ENCODE measurements around the gene TFR2. TPM values are rescaled to one million over a fixed set of nuclear protein-coding genes. Genes with fewer than 3 reads are reported as not detected.

The TFR2 gene
- total RNA-seq, 1 donor from 2014 or later = 0.71 TPM

GRCh38 chr7:100627238-100627549 lies 14.2 kb downstream of the TFR2 start:
- no peak for TF ChIP-seq CTCF (IDR thresholded peaks at IDR 0.05; ENCODE audit: insufficient read depth, low read length, poor library complexity, severe bottlenecking)
- no peaks in the 10 kb centered on the region for H3K27me3 ChIP-seq (ENCODE audit: control insufficient read depth, insufficient read depth, low read length)
- H3K4me3 ChIP-seq (ENCODE audit: low read depth, low read length) = no peak overlapping the region
- DNase-seq (ENCODE audit: low read depth) = no peak
- H3K36me3 ChIP-seq (ENCODE audit: control insufficient read depth, insufficient read depth, low read length) = no peaks in the 10 kb centered on the region

- TF ChIP-seq CTCF (IDR thresholded peaks at IDR 0.05; ENCODE audit: insufficient read depth, low read length, poor library complexity, severe bottlenecking) = no peak
- no peaks in the 10 kb centered on the region for H3K36me3 ChIP-seq (ENCODE audit: control insufficient read depth, insufficient read depth, low read length)
- peak overlapping the region; percentile 28 for H3K4me3 ChIP-seq (ENCODE audit: low read depth, low read length)
- no peaks in the 10 kb centered on the region for H3K27me3 ChIP-seq (ENCODE audit: control insufficient read depth, insufficient read depth, low read length)
- DNase-seq (ENCODE audit: low read depth) = no peak
Measured at GRCh38 chr7:100626530-100627237, 14.7 kb downstream of the TFR2 start.

GRCh38 chr7:100626055-100626454 lies 15.3 kb downstream of the TFR2 start:
- Histone ChIP-seq H3K36me3 (ENCODE audit: control insufficient read depth, insufficient read depth, low read length) (no peaks in the 10 kb centered on the region), H3K27me3 (ENCODE audit: control insufficient read depth, insufficient read depth, low read length) (no peaks in the 10 kb centered on the region), H3K4me3 (ENCODE audit: low read depth, low read length) (peak overlapping the region; percentile 28)
- DNase-seq (ENCODE audit: low read depth) = no peak
- no peak for TF ChIP-seq CTCF (IDR thresholded peaks at IDR 0.05; ENCODE audit: insufficient read depth, low read length, poor library complexity, severe bottlenecking)

- TF ChIP-seq CTCF (IDR thresholded peaks at IDR 0.05; ENCODE audit: insufficient read depth, low read length, poor library complexity, severe bottlenecking) = no peak
- Histone ChIP-seq H3K27me3 (ENCODE audit: control insufficient read depth, insufficient read depth, low read length) (no peaks in the 10 kb centered on the region), H3K36me3 (ENCODE audit: control insufficient read depth, insufficient read depth, low read length) (no peaks in the 10 kb centered on the region), H3K4me3 (ENCODE audit: low read depth, low read length) (no peak overlapping the region)
- no peak for DNase-seq (ENCODE audit: low read depth)
Measured at GRCh38 chr7:100623951-100624824, 17.2 kb downstream of the TFR2 start.

- Histone ChIP-seq H3K36me3 (ENCODE audit: control insufficient read depth, insufficient read depth, low read length) (no peaks in the 10 kb centered on the region), H3K4me3 (ENCODE audit: low read depth, low read length) (no peak overlapping the region), H3K27me3 (ENCODE audit: control insufficient read depth, insufficient read depth, low read length) (no peaks in the 10 kb centered on the region)
- DNase-seq (ENCODE audit: low read depth) = no peak
- no peak for TF ChIP-seq CTCF (IDR thresholded peaks at IDR 0.05; ENCODE audit: insufficient read depth, low read length, poor library complexity, severe bottlenecking)
Measured at GRCh38 chr7:100621554-100621953, 19.8 kb downstream of the TFR2 start.

Measured in kidney epithelial cell (primary cell).